ENCODE data around the gene PTHLH. TPM values are rescaled to one million over a fixed set of nuclear protein-coding genes. Genes with fewer than 3 reads are reported as not detected.

Gene PTHLH
- total and polyA plus RNA-seq, 7 experiments from 2014 or later = not detected

- Histone ChIP-seq H3K36me3 (ENCODE audit: control insufficient read depth in 2 of 3, insufficient read depth in 3 of 3, low read length in 3 of 3) (no peaks in the 10 kb centered on the region), H3K9me3 (ENCODE audit: control insufficient read depth in 2 of 3, low read length in 3 of 3) (no peaks in the 10 kb centered on the region), H3K4me1 (ENCODE audit: control insufficient read depth in 2 of 2, insufficient read depth in 2 of 2, low read length in 2 of 2) (no peaks in the 10 kb centered on the region), H3K27me3 (ENCODE audit: control insufficient read depth in 2 of 2, insufficient read depth in 2 of 2, low read length in 2 of 2) (no peaks in the 10 kb centered on the region), H3K4me3 (ENCODE audit: low read length) (no peak overlapping the region), H3K27ac (ENCODE audit: low read depth, low read length) (no peak overlapping the region)
- no peak for ATAC-seq
- Mint-ChIP-seq H3K27me3 (peaks cover 0 to 18% (median 11%) of the 10 kb centered on the region in 5 donors), H3K9me3 (peaks cover 0 to 13% (median 4%) of the 10 kb centered on the region in 11 donors), H3K36me3 (peaks cover 0 to 4% (median 0%) of the 10 kb centered on the region in 5 donors), H3K4me1 (no peaks in the 10 kb centered on the region), H3K27ac (no peak overlapping the region), H3K4me3 (no peak overlapping the region)
- ChIA-PET CTCF (no interaction called here), POLR2A (no interaction called here)
- DNase-seq = no peak
- intact Hi-C loops (cut with micrococcal nuclease) = no loop called here
These were observed 16.2 kb upstream of the PTHLH start for GRCh38 chr12:27988594-27989233.

GRCh38 chr12:27987331-27987730 lies 14.8 kb upstream of the PTHLH start:
- Histone ChIP-seq H3K27me3 (ENCODE audit: control insufficient read depth in 2 of 2, insufficient read depth in 2 of 2, low read length in 2 of 2) (no peaks in the 10 kb centered on the region), H3K4me1 (ENCODE audit: control insufficient read depth in 2 of 2, insufficient read depth in 2 of 2, low read length in 2 of 2) (no peaks in the 10 kb centered on the region), H3K4me3 (ENCODE audit: low read length) (no peak overlapping the region), H3K36me3 (ENCODE audit: control insufficient read depth in 2 of 3, insufficient read depth in 3 of 3, low read length in 3 of 3) (no peaks in the 10 kb centered on the region), H3K27ac (ENCODE audit: low read depth, low read length) (no peak overlapping the region), H3K9me3 (ENCODE audit: control insufficient read depth in 2 of 3, low read length in 3 of 3) (no peaks in the 10 kb centered on the region)
- no peak for DNase-seq
- Mint-ChIP-seq H3K36me3 (peaks cover 0 to 4% (median 0%) of the 10 kb centered on the region in 5 donors), H3K27ac (no peak overlapping the region), H3K4me3 (no peak overlapping the region), H3K9me3 (peaks cover 0 to 13% (median 4%) of the 10 kb centered on the region in 11 donors), H3K4me1 (no peaks in the 10 kb centered on the region), H3K27me3 (peaks cover 0 to 31% (median 18%) of the 10 kb centered on the region in 5 donors)
- ChIA-PET POLR2A (no interaction called here), CTCF (no interaction called here)
- ATAC-seq = no peak
- intact Hi-C loops (cut with micrococcal nuclease) = no loop called here

GRCh38 chr12:27984275-27984674 lies 11.7 kb upstream of the PTHLH start:
- ChIA-PET POLR2A (no interaction called here), CTCF (no interaction called here)
- H3K4me1 ChIP-seq (ENCODE audit: control insufficient read depth in 2 of 2, insufficient read depth in 2 of 2, low read length in 2 of 2) = no peaks in the 10 kb centered on the region
- H3K36me3 ChIP-seq (ENCODE audit: control insufficient read depth in 2 of 3, insufficient read depth in 3 of 3, low read length in 3 of 3) = no peaks in the 10 kb centered on the region
- Mint-ChIP-seq H3K27me3 (peaks cover 19 to 48% (median 30%) of the 10 kb centered on the region in 5 donors), H3K9me3 (peaks cover 0 to 5% (median 2%) of the 10 kb centered on the region in 11 donors), H3K36me3 (peaks cover 0 to 4% (median 0%) of the 10 kb centered on the region in 5 donors), H3K27ac (no peak overlapping the region), H3K4me3 (no peak overlapping the region), H3K4me1 (no peaks in the 10 kb centered on the region)
- no peaks in the 10 kb centered on the region for H3K9me3 ChIP-seq (ENCODE audit: control insufficient read depth in 2 of 3, low read length in 3 of 3)
- no peaks in the 10 kb centered on the region for H3K27me3 ChIP-seq (ENCODE audit: control insufficient read depth in 2 of 2, insufficient read depth in 2 of 2, low read length in 2 of 2)
- no peak for DNase-seq
- H3K4me3 ChIP-seq (ENCODE audit: low read length) = no peak overlapping the region
- ATAC-seq = no peak
- intact Hi-C loops (cut with micrococcal nuclease) = no loop called here
- H3K27ac ChIP-seq (ENCODE audit: low read depth, low read length) = no peak overlapping the region

GRCh38 chr12:27982951-27983350 lies 10.4 kb upstream of the PTHLH start:
- Histone ChIP-seq H3K27ac (ENCODE audit: low read depth, low read length) (no peak overlapping the region), H3K4me1 (ENCODE audit: control insufficient read depth in 2 of 2, insufficient read depth in 2 of 2, low read length in 2 of 2) (no peaks in the 10 kb centered on the region), H3K4me3 (ENCODE audit: low read length) (no peak overlapping the region), H3K36me3 (ENCODE audit: control insufficient read depth in 2 of 3, insufficient read depth in 3 of 3, low read length in 3 of 3) (no peaks in the 10 kb centered on the region), H3K9me3 (ENCODE audit: control insufficient read depth in 2 of 3, low read length in 3 of 3) (no peaks in the 10 kb centered on the region), H3K27me3 (ENCODE audit: control insufficient read depth in 2 of 2, insufficient read depth in 2 of 2, low read length in 2 of 2) (peaks cover 0 to 4% of the 10 kb centered on the region in 2 donors)
- no peak for DNase-seq
- ChIA-PET POLR2A (no interaction called here), CTCF (no interaction called here)
- ATAC-seq = no peak
- Mint-ChIP-seq H3K9me3 (peaks cover 0 to 4% (median under 1%) of the 10 kb centered on the region in 11 donors), H3K27ac (no peak overlapping the region), H3K36me3 (peaks cover 0 to 2% (median 0%) of the 10 kb centered on the region in 5 donors), H3K4me3 (no peak overlapping the region), H3K4me1 (no peaks in the 10 kb centered on the region), H3K27me3 (peaks cover 32 to 58% (median 40%) of the 10 kb centered on the region in 5 donors)
- intact Hi-C loops (cut with micrococcal nuclease) = no loop called here

GRCh38 chr12:27982385-27982784 lies 9.9 kb upstream of the PTHLH start:
- ChIA-PET CTCF (no interaction called here), POLR2A (no interaction called here)
- ATAC-seq = no peak
- intact Hi-C loops (cut with micrococcal nuclease) = no loop called here
- Histone ChIP-seq H3K9me3 (ENCODE audit: control insufficient read depth in 2 of 3, low read length in 3 of 3) (no peaks in the 10 kb centered on the region), H3K36me3 (ENCODE audit: control insufficient read depth in 2 of 3, insufficient read depth in 3 of 3, low read length in 3 of 3) (no peaks in the 10 kb centered on the region), H3K27ac (ENCODE audit: low read depth, low read length) (no peak overlapping the region), H3K27me3 (ENCODE audit: control insufficient read depth in 2 of 2, insufficient read depth in 2 of 2, low read length in 2 of 2) (peaks cover 0 to 4% of the 10 kb centered on the region in 2 donors), H3K4me1 (ENCODE audit: control insufficient read depth in 2 of 2, insufficient read depth in 2 of 2, low read length in 2 of 2) (no peaks in the 10 kb centered on the region), H3K4me3 (ENCODE audit: low read length) (no peak overlapping the region)
- Mint-ChIP-seq H3K9me3 (peaks cover 0 to 4% (median 0%) of the 10 kb centered on the region in 11 donors), H3K27ac (no peak overlapping the region), H3K4me1 (no peaks in the 10 kb centered on the region), H3K4me3 (no peak overlapping the region), H3K36me3 (no peaks in the 10 kb centered on the region), H3K27me3 (peaks cover 37 to 61% (median 46%) of the 10 kb centered on the region in 5 donors)
- no peak for DNase-seq

- DNase-seq (no peak), ATAC-seq (no peak)
- Mint-ChIP-seq H3K27me3 (peaks cover 39 to 66% (median 50%) of the 10 kb centered on the region in 5 donors), H3K9me3 (peaks cover 0 to 4% (median 0%) of the 10 kb centered on the region in 11 donors), H3K4me3 (no peak overlapping the region), H3K36me3 (no peaks in the 10 kb centered on the region), H3K27ac (no peak overlapping the region), H3K4me1 (no peaks in the 10 kb centered on the region)
- ChIA-PET POLR2A (no interaction called here), CTCF (no interaction called here)
- Histone ChIP-seq H3K27me3 (ENCODE audit: control insufficient read depth in 2 of 2, insufficient read depth in 2 of 2, low read length in 2 of 2) (peaks cover 0 to 4% of the 10 kb centered on the region in 2 donors), H3K9me3 (ENCODE audit: control insufficient read depth in 2 of 3, low read length in 3 of 3) (no peaks in the 10 kb centered on the region), H3K27ac (ENCODE audit: low read depth, low read length) (no peak overlapping the region), H3K4me1 (ENCODE audit: control insufficient read depth in 2 of 2, insufficient read depth in 2 of 2, low read length in 2 of 2) (no peaks in the 10 kb centered on the region), H3K36me3 (ENCODE audit: control insufficient read depth in 2 of 3, insufficient read depth in 3 of 3, low read length in 3 of 3) (no peaks in the 10 kb centered on the region), H3K4me3 (ENCODE audit: low read length) (no peak overlapping the region)
- intact Hi-C loops (cut with micrococcal nuclease) = no loop called here
These were observed 9.3 kb upstream of the PTHLH start for GRCh38 chr12:27981874-27982273.

- intact Hi-C loops (cut with micrococcal nuclease) = no loop called here
- Histone ChIP-seq H3K27ac (ENCODE audit: low read depth, low read length) (no peak overlapping the region), H3K27me3 (ENCODE audit: control insufficient read depth in 2 of 2, insufficient read depth in 2 of 2, low read length in 2 of 2) (peaks cover 0 to 6% of the 10 kb centered on the region in 2 donors), H3K4me3 (ENCODE audit: low read length) (no peak overlapping the region), H3K36me3 (ENCODE audit: control insufficient read depth in 2 of 3, insufficient read depth in 3 of 3, low read length in 3 of 3) (no peaks in the 10 kb centered on the region), H3K9me3 (ENCODE audit: control insufficient read depth in 2 of 3, low read length in 3 of 3) (no peaks in the 10 kb centered on the region), H3K4me1 (ENCODE audit: control insufficient read depth in 2 of 2, insufficient read depth in 2 of 2, low read length in 2 of 2) (no peaks in the 10 kb centered on the region)
- Mint-ChIP-seq H3K27ac (no peak overlapping the region), H3K36me3 (no peaks in the 10 kb centered on the region), H3K27me3 (peaks cover 56 to 86% (median 71%) of the 10 kb centered on the region in 5 donors), H3K4me1 (peaks cover 0 to 10% (median 0%) of the 10 kb centered on the region in 7 donors), H3K9me3 (peaks cover 0 to 4% (median 0%) of the 10 kb centered on the region in 11 donors), H3K4me3 (no peak overlapping the region)
- ChIA-PET CTCF (interaction anchor here (0.7 kb wide), 1 partner anchor 9 kb away, joined by 3 read pairs; no protein-coding TSS in a partner anchor), POLR2A (no interaction called here)
- DNase-seq (no peak), ATAC-seq (no peak)
These were observed 6.6 kb upstream of the PTHLH start for GRCh38 chr12:27979145-27979544.
